Measurements from ENCODE around the gene CCL18.
"Not testable (repeated sequence)": the region's sequence is repeated elsewhere in the genome, so short reads cannot be mapped to it uniquely, and the experiment has no call there.

CCL18 gene

DNA sequence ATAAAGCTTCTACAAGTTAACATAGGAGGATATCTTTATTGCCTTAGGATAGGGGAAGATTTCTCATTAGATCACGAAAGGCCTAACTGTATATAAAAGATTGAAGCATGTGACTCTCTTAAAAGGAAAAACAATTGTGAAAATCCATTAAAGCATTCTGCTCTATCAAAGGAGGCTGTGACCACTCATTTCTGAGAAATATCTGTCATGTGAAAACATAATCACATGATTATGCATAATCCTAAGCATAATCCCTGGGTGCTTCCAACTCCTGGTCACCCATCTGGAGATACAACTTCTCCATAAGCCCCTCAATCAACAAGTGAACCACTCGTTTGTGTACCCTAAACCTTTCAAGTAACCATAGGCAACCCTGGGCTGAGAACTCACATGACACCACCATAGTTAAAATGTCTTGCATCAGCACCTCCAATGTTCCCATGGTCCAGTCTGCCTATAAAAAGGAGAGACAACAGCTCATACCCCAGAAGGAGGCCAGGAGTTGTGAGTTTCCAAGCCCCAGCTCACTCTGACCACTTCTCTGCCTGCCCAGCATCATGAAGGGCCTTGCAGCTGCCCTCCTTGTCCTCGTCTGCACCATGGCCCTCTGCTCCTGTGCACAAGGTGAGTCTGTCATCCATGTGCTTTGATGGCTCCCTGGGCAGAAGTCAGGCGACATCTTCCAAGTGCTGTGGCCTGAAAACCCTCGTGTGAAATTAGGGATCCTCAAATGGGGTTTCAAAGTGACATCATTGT is at the start of gene CCL18:
Gene CCL18, plus strand, starts transcription at position 487 of the 756 bp plus-strand sequence. Its CDS starts 71 bp downstream, at position 558.
- DNase-seq = no peak

- no peak for DNase-seq
These were observed 49.1 kb upstream of the CCL18 start for GRCh38 chr17:36014946-36015345.

DNA sequence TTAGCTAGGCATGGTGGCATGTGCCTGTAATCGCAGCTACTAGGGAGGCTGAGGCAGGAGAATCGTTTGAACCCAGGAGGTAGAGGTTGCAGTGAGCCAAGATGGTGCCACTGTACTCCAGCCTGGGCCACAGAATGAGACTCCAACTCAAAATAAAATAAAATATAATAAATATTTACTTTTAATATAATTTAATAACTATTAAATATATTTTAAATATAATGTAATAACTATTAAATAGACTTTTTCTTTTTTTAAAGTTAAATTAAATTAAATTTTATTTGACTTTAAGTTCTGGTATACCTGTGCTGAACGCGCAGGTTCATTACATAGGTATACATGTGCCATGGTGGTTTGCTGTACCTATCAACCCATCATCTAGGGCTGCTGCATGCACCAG is 48.2 kb upstream of the CCL18 start:
- DNase-seq = not testable (repeated sequence)

DNA sequence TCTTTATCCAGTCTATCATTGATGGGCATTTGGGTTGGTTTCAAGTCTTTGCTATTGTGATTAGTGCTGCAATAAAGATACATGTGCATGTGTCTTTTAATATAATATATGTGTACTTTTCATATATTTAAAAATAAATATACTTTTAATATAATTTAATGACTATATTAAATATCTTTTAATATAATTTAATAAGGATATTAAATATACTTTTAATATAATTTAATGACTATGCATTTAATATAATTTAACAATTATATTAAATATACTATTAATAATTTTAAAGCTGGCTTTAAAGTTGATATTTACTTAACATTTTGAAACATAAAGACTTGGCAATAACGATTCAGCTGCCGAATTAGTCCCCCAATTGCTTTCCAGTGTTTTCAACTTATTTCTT is 47.5 kb upstream of the CCL18 start:
- no peak for DNase-seq

GRCh38 chr17:36017799-36018198 is 46.3 kb upstream of the CCL18 start, which contains the start of gene CCL23:
Gene CCL23 (minus strand): TSS chr17:36017972. CDS start chr17:36017897, 75 bp downstream.
- no peak for DNase-seq

DNA sequence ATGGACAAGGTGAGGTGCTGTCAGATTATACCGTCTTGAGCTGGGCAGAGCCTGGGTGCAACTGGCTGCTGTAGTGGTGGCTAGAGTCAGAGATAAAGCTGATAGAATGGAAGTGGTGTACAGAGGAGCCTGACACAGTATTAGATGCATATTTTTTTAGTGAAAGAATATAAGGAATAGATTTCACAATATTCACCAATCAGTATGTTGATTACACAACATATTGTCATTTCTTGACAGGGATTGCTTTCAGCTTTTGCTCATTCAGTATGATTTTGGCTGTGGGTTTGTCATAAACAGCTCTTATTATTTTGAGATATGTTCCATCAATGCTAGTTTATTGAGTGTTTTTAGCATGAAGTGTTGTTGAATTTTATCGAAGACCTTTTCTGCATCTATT is 44.6 kb upstream of the CCL18 start:
- no peak for DNase-seq

DNA sequence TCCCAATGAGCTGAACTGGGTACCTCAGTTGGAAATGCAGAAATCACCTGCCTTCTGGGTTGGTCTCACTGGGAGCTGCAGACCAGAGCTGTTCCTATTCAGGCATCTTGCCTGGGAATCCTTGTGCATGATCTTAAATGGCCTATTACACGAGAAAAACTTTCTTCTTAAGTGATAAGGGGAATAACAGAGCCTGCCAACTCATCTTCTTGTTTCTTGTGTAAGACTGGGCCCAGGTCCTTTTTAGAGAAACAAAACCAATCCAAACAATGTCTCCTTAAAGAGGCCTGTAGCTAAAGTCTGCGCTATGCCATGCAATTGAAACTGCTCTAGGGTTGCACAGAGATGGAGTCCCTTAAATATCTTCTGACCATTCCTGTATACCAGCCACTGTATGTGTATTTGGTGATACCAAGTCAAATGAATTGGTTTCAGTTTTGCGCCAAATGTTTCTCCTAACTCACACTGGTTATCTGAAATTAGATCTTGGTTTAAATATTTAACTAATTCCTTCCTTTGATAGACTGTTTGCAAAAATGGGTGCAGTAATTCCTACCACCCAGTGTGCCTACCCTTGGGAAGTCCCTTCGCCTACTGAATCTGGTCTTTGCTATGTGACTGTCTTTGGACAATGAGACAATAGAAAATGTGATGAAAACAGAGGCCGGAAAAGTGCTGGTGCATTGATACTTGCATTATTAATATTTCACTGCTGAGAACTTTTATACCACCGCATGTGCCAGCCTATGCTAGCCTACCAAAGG is 39.8 kb upstream of the CCL18 start:
- DNase-seq = no peak

DNA sequence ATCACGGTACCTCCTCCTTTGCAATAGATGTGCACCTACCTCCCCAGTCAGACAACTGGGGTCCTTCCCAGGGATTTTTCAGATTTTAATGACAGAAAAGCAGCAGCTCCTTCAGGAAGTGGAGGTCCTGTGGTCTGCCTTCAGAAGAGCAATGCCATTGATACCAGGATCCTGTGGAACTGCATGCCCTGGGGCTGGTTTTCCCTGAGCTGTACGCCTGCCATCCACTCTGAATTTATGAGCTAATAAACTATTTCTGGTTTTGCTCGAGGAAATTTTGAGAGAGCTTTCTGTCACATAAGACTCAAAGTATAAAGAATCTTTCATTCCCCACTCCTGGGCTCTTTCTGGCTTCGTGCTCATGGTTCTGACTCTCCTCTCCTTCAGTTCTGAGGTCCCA is 36.3 kb upstream of the CCL18 start:
- no peak for DNase-seq

GRCh38 chr17:36030956-36031355 is 33.1 kb upstream of the CCL18 start:
- DNase-seq = no peak

DNA sequence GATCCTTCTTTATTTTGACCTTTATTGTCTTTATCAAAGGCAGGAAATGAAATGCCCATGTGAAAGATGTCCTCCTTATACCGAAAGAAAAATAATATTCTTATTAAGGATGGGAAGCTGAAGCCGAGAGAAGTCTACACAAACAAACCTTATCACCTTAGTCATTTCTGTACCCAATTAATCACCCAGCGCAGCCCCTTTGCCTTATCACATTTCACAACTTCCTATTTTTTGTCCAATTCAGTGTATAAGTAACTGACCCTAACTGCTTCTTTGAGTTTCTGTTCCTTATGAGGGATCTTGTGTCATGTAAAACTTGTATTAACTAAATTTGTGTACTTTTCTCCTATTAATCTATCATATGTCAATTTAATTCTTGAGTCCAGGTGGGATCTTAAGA is 29.9 kb upstream of the CCL18 start:
- no peak for DNase-seq

GRCh38 chr17:36036235-36036634 is 27.8 kb upstream of the CCL18 start:
- no peak for DNase-seq

DNA sequence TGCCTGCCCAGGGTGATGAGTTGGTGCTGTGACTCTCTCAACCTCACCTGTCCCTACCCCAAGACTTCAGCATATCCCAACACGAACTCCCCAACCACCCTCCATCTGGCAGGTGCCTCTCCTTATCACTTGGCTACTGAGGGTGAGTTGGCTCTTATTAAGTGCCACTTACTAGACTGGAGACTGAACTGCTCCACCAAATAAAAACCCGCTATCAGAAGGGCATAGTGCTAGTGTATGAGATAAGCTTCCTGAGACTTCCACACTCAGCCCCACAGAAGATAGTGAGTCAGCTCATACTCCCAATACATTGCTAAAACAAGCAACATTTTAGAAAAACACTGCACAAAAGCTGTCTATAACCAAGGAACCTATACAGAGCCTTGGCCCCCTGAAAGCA is 16.0 kb upstream of the CCL18 start:
- no peak for DNase-seq

DNA sequence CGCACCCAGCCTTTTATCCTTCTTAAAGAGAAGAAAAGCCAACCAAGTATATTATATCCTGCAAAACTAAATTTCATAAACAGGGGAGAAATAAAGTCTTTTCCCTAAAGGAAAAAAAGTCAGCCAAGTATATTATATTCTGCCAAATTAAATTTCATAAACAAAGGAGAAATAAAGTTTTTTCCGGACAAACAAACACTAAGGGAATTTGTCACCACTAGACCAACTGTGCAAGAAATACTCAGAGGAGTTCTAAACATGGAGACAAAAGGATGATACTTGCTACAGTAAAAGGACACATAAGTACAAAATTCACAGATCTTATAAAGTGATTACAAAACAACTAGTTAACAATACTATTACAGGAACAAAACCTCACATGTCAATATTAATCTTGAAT is 14.4 kb upstream of the CCL18 start:
- no peak for DNase-seq

- DNase-seq = no peak
These were observed 8.9 kb upstream of the CCL18 start for GRCh38 chr17:36055171-36055570.

DNA sequence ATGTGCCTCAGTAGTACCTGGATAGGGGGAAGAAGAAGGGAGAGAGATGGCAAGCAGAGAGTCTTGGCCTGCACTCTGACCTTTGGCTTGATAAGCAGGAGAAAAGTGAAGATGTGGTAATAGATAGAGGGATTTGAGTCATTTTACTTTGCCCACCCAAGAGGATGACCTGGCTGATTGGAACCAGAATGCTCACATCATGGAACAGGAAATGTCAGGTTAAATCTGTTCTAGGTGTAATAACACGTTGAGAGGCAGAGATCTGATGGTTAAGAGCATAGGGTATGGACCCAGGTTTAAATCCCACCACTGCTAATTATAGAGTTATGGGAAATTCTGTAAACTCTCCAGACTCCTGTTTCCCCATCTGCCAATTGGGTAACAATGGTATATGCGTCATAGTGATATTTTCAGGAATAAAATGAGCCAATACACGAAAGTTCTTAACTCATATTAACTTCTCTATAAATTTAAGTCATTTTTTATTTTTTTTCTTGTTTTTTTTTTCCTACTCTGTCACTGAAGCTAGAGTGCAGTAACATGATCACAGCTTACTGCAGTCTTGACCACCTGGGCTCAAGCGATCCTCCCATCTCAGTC is 8.1 kb upstream of the CCL18 start:
- DNase-seq = no peak

DNA sequence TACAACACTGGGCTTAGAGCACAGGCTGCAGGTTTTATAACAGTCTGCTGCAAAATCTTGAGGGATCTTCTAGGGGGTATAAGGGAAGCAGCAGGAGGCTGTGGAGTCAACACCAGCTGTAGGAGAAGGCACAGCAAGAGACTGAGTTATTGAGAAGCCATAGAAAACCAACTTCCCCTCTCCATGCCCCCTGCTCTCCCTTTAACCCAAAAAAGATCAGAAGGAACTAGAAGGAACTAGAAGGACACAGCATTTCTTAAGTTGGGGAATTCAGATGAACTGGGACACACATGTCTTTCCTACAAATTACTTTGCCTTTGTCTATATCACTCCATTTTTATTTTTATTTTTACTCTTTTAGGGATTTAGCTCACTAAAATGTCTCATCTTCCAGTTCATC is 6.2 kb upstream of the CCL18 start:
- no peak for DNase-seq

DNA sequence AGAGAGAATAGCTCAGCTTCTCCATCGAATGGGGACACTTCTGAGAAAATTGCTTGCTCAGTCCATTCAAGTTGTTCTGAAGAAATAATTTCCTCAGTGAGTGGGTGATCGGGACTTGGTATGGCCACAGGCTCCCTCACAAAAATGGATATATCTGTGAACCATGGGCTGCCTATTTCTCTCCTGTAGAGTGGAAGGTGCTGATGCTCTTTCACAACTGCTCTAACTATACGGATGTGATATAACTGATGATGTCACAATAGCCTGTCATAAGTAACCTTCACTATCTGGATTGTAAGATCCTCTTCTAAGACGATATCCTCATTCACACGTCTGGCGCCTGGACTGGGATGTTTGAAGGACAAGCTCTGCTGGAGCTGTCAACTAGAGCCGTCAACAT is 4.7 kb upstream of the CCL18 start:
- DNase-seq = no peak

GRCh38 chr17:36060816-36061215 is 3.3 kb upstream of the CCL18 start:
- DNase-seq = no peak

- DNase-seq = no peak
These were observed 2.4 kb downstream of the CCL18 start for GRCh38 chr17:36066365-36066985.

GRCh38 chr17:36068524-36068923 is 4.5 kb downstream of the CCL18 start:
- DNase-seq = no peak

- no peak for DNase-seq
These were observed 5.1 kb downstream of the CCL18 start for GRCh38 chr17:36069136-36069535.

GRCh38 chr17:36070427-36070826 is 6.4 kb downstream of the CCL18 start:
- no peak for DNase-seq

DNA sequence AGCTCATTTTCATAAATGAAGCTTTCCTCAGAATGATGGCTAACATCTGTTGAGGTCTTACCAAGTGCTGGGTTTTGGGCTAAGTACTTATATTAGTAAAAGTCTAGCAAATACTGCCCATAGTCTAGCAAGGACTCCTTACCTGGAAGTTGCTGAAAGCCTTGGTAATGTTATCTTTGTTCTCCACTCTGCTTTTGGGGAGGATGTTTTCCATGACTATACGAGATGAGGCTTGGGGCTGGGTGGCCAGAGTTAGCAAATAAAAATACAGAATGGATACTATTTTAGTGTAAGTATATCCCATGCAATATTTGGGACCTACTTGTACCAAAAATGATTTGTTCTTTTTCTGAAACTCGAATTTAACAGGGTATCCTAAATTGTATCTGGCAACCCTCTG is 7.7 kb downstream of the CCL18 start:
- no peak for DNase-seq
